WI38 (cell line): ENCODE data around the gene PHKG1.
A peak's percentile ranks its signal among the peaks of the same experiment; 100 is the strongest.
"Not testable (repeated sequence)": the region's sequence is repeated elsewhere in the genome, so short reads cannot be mapped to it uniquely, and the experiment has no call there.

Experiments
- H3K4me3 ChIP-seq: 2 replicates; pipeline ENCODE4 v1.5.1; 2011; ENCODE audit warnings: low read depth, mild to moderate bottlenecking, control low read depth, low read length
- TF ChIP-seq, protein P1 (sequence below): IDR thresholded peaks from 2 replicates; pipeline ENCODE4 v1.5.1; 2012; ENCODE audit warnings: low read depth, mild to moderate bottlenecking, control low read depth, low read length

PHKG1 gene

GRCh38 chr7:56091591-56091990, 1.2 kb downstream of the PHKG1 start:
- TF ChIP-seq, protein P1, sequence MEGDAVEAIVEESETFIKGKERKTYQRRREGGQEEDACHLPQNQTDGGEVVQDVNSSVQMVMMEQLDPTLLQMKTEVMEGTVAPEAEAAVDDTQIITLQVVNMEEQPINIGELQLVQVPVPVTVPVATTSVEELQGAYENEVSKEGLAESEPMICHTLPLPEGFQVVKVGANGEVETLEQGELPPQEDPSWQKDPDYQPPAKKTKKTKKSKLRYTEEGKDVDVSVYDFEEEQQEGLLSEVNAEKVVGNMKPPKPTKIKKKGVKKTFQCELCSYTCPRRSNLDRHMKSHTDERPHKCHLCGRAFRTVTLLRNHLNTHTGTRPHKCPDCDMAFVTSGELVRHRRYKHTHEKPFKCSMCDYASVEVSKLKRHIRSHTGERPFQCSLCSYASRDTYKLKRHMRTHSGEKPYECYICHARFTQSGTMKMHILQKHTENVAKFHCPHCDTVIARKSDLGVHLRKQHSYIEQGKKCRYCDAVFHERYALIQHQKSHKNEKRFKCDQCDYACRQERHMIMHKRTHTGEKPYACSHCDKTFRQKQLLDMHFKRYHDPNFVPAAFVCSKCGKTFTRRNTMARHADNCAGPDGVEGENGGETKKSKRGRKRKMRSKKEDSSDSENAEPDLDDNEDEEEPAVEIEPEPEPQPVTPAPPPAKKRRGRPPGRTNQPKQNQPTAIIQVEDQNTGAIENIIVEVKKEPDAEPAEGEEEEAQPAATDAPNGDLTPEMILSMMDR, result no peak
- no peak overlapping the region for H3K4me3 ChIP-seq

- H3K4me3 ChIP-seq, result no peak overlapping the region
- TF ChIP-seq, protein P1, result no peak
Observed at GRCh38 chr7:56087445-56087844, 5.3 kb downstream of the PHKG1 start.

DNA sequence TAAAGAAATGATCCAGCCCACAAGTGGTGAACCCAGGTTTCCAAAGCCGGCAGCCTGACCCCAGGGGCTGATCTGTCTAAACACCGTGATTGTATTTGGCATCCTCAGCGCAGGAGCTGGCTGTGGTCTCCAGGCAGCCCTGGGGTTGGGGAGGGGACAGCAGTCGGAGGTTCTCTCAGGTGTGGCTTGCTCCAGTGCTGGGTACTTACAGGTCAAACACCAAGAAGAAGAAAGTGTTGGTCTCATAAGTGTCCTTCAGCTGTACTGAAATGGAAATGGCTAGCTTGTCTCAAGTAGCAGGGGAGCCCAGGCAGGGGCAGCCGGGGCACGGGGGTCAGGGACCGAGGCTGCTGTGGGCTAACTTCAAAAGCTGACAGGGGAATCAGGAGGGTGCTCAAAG, 6.0 kb downstream of the PHKG1 start:
- no peak overlapping the region for H3K4me3 ChIP-seq

DNA sequence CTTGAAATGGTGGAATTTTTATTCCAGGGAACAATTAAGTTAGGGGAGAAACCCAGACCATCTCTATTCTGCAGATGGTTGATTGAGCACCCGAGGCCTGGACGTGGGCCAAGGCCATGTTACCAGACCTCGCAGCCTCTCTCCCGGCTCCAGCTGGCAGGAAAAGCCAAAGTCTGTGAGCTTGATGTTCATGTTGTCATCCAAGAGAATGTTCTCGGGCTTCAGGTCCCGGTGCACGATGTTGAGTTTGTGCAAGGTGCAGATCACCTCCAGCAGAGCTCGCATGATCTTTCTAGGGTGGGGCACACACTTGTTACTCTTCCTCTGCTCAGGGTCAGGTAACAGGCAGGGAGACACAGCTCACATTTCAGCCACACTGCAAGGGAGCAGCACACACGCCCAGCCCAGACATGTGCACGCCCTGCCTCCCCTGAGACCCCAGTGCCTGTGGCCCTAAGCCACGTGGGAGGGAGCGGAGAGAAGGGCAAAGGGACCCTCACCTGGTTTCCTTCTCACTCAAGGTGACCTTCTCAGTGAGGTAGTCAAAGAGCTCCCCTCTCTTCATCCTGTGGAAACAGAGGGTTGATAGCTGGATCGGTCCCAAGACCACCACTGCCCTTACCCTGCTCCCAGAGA, 9.5 kb downstream of the PHKG1 start:
- TF ChIP-seq, protein P1, result no peak

More for the DNA sequence above, 6.0 kb downstream of the PHKG1 start:
- TF ChIP-seq, protein P1, result no peak

DNA sequence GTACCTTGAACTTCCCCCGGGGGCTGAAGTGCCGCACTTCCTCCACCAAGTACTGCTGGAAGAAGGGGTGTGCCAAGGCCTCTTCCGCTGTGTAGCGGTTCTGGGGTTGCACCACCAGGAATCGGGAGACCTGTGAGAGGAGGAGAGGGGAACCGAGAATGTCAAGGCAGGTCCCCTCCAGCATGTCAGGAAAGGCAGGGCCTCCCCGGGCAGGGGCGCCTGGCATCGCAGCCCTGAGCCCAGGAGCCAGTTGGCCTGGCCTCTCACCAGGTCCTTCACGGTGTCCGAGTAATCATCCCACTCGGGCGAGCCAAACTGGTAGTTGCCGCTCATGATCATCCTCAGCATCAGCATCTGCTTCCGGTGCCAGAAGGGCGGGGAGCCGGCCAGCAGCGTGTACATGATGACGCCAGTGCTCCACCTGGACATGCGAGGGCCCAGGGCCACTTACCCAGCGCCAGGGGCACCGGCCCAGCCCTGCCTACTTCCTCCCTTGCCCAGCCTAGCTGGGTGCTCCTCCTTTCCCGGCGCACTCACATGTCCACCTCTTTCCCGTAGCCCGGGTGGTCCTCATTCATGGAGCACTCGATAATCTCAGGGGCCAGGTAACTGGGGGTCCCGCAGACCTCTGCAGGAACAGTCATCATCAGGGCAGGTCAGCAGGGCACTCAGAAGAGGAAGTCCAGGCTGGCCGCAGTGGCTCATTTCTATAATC, 11.0 kb downstream of the PHKG1 start:
- TF ChIP-seq, protein P1, result no peak
- H3K4me3 ChIP-seq, result no peak overlapping the region

More for the DNA sequence above, 9.5 kb downstream of the PHKG1 start:
- H3K4me3 ChIP-seq, result no peak overlapping the region

GRCh38 chr7:56080726-56081435, 11.9 kb downstream of the PHKG1 start:
- not testable (repeated sequence) for H3K4me3 ChIP-seq

DNA sequence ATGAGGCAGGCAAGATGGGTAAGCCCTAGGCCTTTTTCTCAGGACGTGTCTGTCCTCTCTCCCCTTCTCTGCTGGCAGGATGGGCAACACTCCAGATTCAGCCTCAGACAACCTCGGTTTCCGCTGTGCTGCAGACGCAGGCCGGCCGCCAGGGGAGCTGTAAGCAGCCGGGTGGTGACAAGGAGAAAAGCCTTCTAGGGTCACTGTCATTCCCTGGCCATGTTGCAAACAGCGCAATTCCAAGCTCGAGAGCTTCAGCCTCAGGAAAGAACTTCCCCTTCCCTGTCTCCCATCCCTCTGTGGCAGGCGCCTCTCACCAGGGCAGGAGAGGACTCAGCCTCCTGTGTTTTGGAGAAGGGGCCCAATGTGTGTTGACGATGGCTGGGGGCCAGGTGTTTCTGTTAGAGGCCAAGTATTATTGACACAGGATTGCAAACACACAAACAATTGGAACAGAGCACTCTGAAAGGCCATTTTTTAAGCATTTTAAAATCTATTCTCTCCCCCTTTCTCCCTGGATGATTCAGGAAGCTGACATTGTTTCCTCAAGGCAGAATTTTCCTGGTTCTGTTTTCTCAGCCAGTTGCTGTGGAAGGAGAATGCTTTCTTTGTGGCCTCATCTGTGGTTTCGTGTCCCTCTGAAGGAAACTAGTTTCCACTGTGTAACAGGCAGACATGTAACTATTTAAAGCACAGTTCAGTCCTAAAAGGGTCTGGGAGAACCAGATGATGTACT, 13.1 kb downstream of the PHKG1 start:
- TF ChIP-seq, protein P1, result peak; percentile 61
- no peak overlapping the region for H3K4me3 ChIP-seq
